22Rv1 (cell line): ENCODE data around the gene DNER.

Source experiments
- CTCF ChIP-seq: fragments of 450-650 bp; IDR thresholded peaks from 2 replicates; pipeline ENCODE4 v1.5.1; 2017; ENCODE audit warnings: mild to moderate bottlenecking
- ZFX ChIP-seq: fragments of 450-650 bp; IDR thresholded peaks from 2 replicates; pipeline ENCODE4 v1.6.1; 2017; ENCODE audit warnings: antibody characterized with exemption, borderline replicate concordance

- TF ChIP-seq CTCF (no peak), ZFX (no peak)
These were observed 17.6 kb upstream of the DNER start for GRCh38 chr2:229731916-229732315.
